GM19467 (cell line): Measurements from ENCODE around the gene PEX5L.
A peak's percentile ranks its signal among the peaks of the same experiment; 100 is the strongest.
"Not testable (repeated sequence)": the region's sequence is repeated elsewhere in the genome, so short reads cannot be mapped to it uniquely, and the experiment has no call there.

Experiments used
- ATAC-seq: cut with Tn5 transposase; IDR thresholded peaks from one replicate; pipeline ENCODE4 v1.9.1; 2021; ENCODE audit warnings: mild to moderate bottlenecking, moderate library complexity; ENCODE audit not compliant: unreplicated experiment

The PEX5L gene, protein sequence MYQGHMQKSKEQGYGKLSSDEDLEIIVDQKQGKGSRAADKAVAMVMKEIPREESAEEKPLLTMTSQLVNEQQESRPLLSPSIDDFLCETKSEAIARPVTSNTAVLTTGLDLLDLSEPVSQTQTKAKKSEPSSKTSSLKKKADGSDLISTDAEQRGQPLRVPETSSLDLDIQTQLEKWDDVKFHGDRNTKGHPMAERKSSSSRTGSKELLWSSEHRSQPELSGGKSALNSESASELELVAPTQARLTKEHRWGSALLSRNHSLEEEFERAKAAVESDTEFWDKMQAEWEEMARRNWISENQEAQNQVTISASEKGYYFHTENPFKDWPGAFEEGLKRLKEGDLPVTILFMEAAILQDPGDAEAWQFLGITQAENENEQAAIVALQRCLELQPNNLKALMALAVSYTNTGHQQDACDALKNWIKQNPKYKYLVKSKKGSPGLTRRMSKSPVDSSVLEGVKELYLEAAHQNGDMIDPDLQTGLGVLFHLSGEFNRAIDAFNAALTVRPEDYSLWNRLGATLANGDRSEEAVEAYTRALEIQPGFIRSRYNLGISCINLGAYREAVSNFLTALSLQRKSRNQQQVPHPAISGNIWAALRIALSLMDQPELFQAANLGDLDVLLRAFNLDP

DNA sequence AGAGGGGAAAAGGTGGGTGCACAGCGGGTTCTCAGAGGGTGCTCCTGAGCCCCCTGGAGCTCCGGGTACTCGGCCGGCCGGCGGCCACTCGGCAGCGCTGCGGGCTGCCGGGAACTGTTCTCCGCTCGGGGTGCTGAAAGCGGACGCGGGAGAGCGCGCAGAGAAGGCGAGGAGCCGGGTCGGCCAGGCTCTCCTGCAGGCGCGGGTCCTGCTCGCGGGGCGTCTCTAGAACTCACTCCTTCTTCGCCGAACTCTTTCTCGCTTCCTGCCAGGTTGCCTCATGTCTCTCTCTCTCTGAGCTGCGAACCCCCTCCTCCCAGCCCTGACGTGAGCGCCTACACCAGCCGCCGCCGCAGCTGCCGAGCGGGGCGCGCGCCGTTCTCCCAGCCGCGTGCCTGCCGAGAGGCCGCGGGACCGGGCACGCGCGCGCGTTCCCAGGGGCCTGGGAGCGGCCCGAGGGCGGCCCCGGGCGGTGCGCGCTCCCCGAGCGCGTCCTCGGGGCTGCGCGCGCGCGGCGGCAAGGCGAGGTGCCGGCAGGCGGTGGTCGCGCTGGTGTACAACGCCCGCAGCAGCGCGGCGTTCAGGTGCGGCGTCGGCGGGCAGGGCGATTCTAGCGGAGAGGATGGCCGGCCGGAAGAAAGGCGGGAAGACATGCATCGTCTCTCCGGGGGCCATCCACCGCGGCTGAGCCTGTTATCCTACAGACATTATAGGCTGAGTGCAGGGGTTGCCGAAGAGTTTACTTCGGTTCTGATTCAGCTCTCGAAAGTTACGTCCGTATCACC, at the start of gene PEX5L:
TSS of gene PEX5L (minus strand) at position 267 of the 785 bp plus-strand sequence. CDS start 338 bp downstream, outside the sequence.
- ATAC-seq = peak; percentile 82

DNA sequence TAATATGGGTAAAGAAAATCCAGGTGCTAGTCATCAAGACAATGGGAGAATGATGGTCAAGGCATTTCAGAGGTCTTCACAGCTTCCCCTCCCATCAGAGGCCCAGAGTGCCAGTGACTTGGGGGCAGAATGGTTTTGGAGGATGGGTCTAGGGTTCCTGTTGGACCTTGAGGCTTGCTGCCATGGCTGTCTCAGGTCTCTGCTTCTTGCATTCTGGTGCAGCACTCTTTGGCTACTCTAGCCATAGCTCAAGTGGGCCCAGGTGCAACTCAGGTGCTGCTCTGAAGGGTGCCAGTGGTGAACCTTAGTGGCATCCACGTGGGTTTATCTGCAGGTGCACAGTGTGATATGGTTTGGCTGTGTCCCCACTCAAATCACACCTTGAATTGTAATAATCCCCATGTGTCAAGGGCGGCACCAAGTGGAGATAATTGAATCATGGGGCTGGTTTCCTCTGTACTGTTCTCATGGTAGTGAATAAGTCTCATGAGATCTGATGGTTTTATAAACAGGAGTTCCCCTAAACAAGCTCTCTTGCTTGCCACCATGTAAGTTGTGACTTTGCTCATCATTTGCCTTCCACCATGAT, 48.5 kb upstream of the PEX5L start:
- ATAC-seq = no peak

- ATAC-seq = no peak
Measured at GRCh38 chr3:180082699-180083098, 46.0 kb upstream of the PEX5L start.

DNA sequence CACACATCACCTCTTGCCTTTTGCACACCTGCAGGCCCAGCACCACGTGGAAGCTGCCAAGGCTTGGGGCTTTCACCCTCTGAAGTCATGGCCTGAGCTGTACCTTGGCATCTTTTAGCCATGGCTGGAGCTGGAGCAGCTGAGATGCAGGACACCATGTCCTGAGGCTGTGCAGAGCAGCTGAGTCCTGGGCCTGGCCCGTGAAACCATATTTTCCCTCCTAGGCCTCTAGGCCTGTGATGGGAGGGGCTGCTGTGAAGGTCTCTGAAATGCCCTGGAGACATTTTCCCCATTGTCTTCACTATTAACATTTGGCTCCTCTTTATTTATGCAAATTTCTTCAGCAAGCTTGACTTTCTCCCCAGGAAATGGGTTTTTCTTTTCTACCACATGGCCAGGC, 41.9 kb upstream of the PEX5L start:
- no peak for ATAC-seq

DNA sequence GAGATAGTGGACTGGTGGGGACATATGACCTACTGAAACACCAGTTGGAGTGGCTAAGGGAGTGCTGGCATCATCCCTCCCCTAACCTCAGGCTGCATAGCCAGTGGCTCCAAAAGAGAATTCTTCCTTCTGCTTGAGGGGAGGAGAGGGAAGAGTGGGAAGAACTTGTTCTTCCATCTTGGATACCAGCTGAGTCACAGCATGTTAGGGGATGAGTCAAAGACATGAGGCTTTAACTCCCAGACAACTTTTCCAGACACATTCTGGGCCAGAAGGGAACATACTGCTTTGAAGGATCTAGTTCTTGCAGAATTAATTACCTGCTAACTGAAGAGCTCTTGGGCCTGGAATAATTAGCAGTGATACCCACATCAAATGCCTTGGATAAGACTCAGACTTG, 36.8 kb upstream of the PEX5L start:
- ATAC-seq = no peak

GRCh38 chr3:180072786-180073185, 36.0 kb upstream of the PEX5L start:
- no peak for ATAC-seq

DNA sequence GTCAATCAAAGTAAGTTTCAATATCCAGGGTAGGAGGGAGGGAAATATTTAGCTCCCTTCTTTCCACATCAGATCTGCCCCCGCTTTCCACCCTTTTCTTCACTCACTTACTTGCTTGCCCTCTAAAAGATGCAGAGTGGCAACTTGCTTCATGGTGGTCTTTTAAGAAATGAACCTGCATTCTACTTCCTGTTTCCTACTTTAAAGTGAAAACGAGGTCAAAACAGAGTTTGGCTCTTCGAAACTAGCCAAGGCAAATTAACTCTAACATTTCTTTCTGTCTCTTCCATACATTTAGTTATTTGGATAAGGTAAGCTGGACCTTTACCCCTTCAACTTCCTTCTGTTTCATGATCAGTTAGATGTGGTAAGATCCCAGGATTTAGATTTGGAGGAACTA, 34.2 kb upstream of the PEX5L start:
- ATAC-seq = no peak

DNA sequence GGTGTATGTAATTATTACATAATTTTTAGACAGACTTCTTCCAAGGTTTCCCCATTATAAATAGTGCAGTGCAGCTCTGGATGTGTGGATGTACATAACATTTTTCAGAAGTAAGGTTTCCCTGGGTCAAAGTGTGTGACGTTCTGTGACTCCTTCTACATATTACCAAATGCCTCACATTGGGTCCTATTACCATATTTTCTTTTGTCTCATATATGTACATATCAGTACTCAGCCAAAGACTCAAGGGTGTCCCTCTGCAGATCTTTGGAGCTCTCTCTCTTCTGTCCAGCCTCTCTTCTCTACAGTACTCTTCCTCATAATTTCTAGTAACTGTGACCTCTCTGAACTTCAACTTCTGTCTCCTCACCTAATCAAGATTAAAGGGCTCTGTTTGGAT, 31.3 kb upstream of the PEX5L start:
- ATAC-seq = no peak

GRCh38 chr3:180066598-180066997, 29.9 kb upstream of the PEX5L start:
- ATAC-seq = no peak

DNA sequence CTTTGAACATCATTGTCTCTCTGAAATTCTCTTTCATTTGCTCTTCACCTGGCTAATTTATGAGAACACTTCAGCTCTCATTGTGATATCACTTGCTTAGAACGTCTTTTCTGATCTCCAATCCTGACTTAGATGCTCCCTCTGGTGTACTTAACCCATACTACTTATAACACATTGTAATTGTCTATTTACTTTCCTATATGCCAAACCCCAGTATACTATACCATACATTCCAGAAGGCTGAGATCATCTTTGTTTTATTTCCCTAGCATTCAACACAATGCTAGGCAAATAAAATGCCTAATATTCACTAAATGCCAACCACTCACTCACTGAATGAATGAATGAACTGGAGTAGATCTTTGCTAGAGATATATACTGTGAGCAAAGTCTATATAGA, 27.0 kb upstream of the PEX5L start:
- ATAC-seq = no peak

DNA sequence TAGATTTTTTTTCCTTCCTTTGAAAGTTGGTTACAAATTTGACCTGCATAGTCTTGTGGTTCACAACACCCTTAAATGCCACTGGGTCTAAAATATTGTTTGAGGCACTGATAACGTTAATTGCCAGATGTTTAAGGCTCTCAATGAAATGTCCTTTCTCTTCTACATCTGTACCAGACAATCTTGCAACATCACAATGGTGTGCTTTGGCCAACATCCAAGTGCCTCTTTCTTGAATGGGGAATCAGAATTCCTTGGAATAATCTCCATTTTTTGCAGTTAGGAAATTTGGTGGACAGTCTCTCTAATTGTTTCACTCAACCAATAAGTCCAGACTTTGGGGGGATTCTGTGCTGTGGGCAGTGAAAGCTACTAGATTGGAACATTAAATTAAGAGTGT, 26.0 kb upstream of the PEX5L start:
- ATAC-seq = no peak

DNA sequence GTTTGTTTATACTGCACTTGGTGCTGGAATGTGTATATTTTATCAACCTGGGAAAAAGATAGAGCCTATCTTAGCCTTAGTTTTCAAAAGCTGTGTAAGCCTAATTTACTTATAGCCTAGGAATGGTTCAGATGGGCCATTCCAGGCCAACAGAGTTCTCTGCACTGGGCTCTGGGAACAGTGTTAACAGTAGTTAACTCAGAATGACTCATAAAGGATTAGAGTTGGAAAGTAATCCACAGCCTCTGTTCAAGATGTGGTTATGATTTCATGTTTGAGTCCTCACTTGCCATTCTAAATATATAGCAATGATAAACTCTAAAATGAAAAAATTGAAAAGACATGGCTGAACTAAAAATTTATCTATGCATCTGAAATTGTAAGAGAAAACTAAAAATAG, 22.6 kb upstream of the PEX5L start:
- no peak for ATAC-seq

DNA sequence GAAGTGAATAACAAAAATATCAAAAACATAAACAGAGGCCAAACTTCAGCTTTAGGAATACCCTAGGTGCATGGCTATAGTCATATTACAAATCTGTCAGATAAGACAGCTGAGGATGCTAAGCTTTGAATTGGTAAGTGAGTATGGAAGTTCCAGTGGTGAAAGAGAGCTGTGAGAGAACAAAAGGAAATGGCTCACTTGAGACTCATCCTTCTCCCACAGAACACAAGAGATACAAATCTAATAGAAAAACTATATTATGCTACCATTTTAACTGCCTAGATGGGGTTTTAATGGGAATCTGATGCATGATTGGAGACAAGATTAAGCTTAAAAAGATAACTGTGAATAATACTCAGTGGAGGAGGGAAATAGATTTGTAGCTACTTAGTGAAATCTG, 21.5 kb upstream of the PEX5L start:
- ATAC-seq = no peak

- ATAC-seq = not testable (repeated sequence)
Measured at GRCh38 chr3:180055656-180056055, 18.9 kb upstream of the PEX5L start.

DNA sequence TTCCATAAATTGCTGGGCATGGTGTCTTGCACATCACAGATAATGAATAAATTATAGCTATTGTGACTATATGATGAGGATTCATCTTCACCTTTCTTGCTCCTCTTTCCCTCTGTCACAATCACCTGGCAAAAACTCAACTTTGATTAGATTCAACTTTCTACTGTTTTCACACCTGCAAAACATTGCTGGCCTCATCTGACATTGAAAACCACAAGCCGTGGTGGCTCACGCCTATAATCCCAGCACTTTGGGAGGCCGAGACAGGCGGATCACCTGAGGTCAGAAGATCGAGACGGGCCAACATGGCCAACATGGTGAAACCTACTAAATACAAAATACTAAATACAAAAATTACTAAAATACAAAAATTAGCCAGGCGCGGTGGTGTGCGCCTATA, 12.7 kb upstream of the PEX5L start:
- no peak for ATAC-seq

DNA sequence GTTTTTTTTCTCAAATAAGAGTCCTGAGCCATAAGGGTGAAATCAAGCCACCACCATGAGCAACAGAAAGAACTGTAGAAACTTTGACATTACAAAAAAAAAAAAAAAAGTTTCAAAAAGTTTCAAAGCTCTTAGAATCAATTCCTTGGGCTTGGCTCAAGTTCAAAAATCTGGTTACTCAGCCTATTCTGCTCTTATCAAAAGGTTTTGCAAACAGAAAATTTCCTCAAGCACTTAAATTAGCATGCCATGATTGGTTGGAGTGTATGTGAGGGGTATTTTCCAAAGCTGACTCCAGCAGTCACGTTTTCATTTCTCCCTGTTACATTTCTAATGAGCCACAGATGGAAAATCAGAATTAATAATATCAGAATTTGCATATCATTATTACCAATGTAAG, 12.1 kb upstream of the PEX5L start:
- ATAC-seq = no peak

- ATAC-seq = peak; percentile 90
Measured at GRCh38 chr3:180048103-180048502, 11.4 kb upstream of the PEX5L start.

GRCh38 chr3:180040966-180041365, 4.2 kb upstream of the PEX5L start:
- ATAC-seq = no peak

GRCh38 chr3:180036092-180036670, 556 bp downstream of the PEX5L start:
- peak; percentile 44 for ATAC-seq

GRCh38 chr3:180026997-180027396, 9.7 kb downstream of the PEX5L start:
- no peak for ATAC-seq

- ATAC-seq = no peak
Measured at GRCh38 chr3:180018543-180018942, 18.2 kb downstream of the PEX5L start.
